ENCODE results near the gene POLK. TPM values are rescaled to one million over a fixed set of nuclear protein-coding genes. Genes with fewer than 3 reads are reported as not detected.

Gene POLK
- total and polyA plus RNA-seq, 2 of the 4 experiments (the other 2 are of a cell fraction), result 10.4 to 24.4 TPM

GRCh38 chr5:75509546-75509945, 2.1 kb upstream of the POLK start:
- Histone ChIP-seq H4K8ac (ENCODE audit: low read depth in 2 of 2, low read length in 2 of 2) (no peak overlapping the region), H3K23ac (ENCODE audit: low read depth, low read length) (no peak overlapping the region; the same call in 1 of the 2 replicates), H3K9me1 (ENCODE audit: insufficient read depth, low read length) (no peaks in the 10 kb centered on the region), H3K27ac (ENCODE audit: insufficient read depth, low read length) (no peak overlapping the region), H3K14ac (replicated peaks; ENCODE audit: low read depth, low read length) (peak overlapping the region; percentile 46; the same call in 1 of the 2 replicates), H3K9ac (ENCODE audit: low read depth, low read length) (no peak overlapping the region), H3K4ac (ENCODE audit: low read depth, low read length) (no peak overlapping the region), H4K91ac (ENCODE audit: insufficient read depth, low read depth, low read length) (no peak overlapping the region), H3K27me3 (ENCODE audit: control insufficient read depth, insufficient read depth, low read length) (no peaks in the 10 kb centered on the region), H3K36me3 (ENCODE audit: control insufficient read depth, insufficient read depth, low read length) (no peaks in the 10 kb centered on the region), H2BK15ac (ENCODE audit: low read depth, low read length) (no peak overlapping the region), H2AK9ac (replicated peaks; ENCODE audit: low read depth, low read length, poor library complexity) (no peak overlapping the region), H3K4me1 (ENCODE audit: control insufficient read depth, insufficient read depth, low read length) (no peaks in the 10 kb centered on the region), H3K4me2 (ENCODE audit: low read depth, low read length) (peak overlapping the region; percentile 96), H2AK5ac (ENCODE audit: low read depth, low read length) (no peak overlapping the region), H4K20me1 (ENCODE audit: insufficient read depth, low read length) (no peaks in the 10 kb centered on the region; the same call in 1 of the 2 replicates), H3K9me3 (ENCODE audit: control insufficient read depth, insufficient read depth, low read length) (no peaks in the 10 kb centered on the region), H2BK5ac (ENCODE audit: low read depth, low read length, poor library complexity, severe bottlenecking) (no peak overlapping the region), H4K5ac (ENCODE audit: low read depth, low read length) (no peak overlapping the region), H3K4me3 (ENCODE audit: insufficient read depth, low read depth, low read length) (peak overlapping the region; percentile 88), H2BK20ac (ENCODE audit: low read depth, low read length) (no peak overlapping the region), H2BK120ac (ENCODE audit: low read depth, low read length) (no peak overlapping the region), H3K18ac (ENCODE audit: low read depth, low read length) (no peak overlapping the region), H3K79me1 (ENCODE audit: low read depth in 1 of 2, low read length in 2 of 2) (peaks cover 0 to 63% of the 10 kb centered on the region in 2 experiments), H2AFZ (replicated peaks; ENCODE audit: low read length, poor library complexity) (no peak overlapping the region), H3K56ac (ENCODE audit: extremely low read depth, insufficient read depth, low read length) (no peak overlapping the region)
- TF ChIP-seq POLR2A (IDR thresholded peaks at IDR 0.05; ENCODE audit: low read depth, low read length), result no peak
- no peak for TF ChIP-seq SMC3 (IDR thresholded peaks at IDR 0.05; ENCODE audit: low read depth, low read length)
- TF ChIP-seq USF2 (IDR thresholded peaks at IDR 0.05; ENCODE audit: low read depth, low read length), result no peak
- DNase-seq (no peak), ATAC-seq (ENCODE audit: low read depth) (no peak)
- ChIA-PET POLR2A (ENCODE audit: unreplicated experiment) (no interaction called here), CTCF (interaction anchor here (0.5 to 0.7 kb wide), 3 partner anchors 85 to 171 kb away, joined by 3 to 4 read pairs (median 3); no protein-coding TSS in a partner anchor)
- no CpG with 5 or more reads among the region's 4 CpGs for WGBS, 2 experiments (ENCODE audit: extremely low coverage in 2 of 2, insufficient read length in 1 of 2)
- dilution Hi-C loops (cut with HindIII; ENCODE audit: low sequenced_read_pairs, unreplicated experiment), result no loop called here
- intact Hi-C loops (cut with micrococcal nuclease), result no loop called here
- no TSS peak for BruUV-seq (replicated peaks)
- in situ Hi-C loops (cut with MboI; ENCODE audit: low sequenced_read_pairs), result no loop called here
